Measurements from ENCODE around the gene SLC35A2.

SLC35A2 gene

GRCh38 chrX:48927736-48928382, 16.4 kb upstream of the SLC35A2 start:
- no peak for DNase-seq (ENCODE audit: low read depth)

GRCh38 chrX:48927123-48927522, 15.7 kb upstream of the SLC35A2 start:
- DNase-seq (ENCODE audit: low read depth), result no peak

GRCh38 chrX:48924270-48924669, 12.8 kb upstream of the SLC35A2 start:
- no peak for DNase-seq (ENCODE audit: low read depth)

GRCh38 chrX:48923771-48924170, 12.3 kb upstream of the SLC35A2 start:
- DNase-seq (ENCODE audit: low read depth), result no peak

- no peak for DNase-seq (ENCODE audit: low read depth)
These were observed 9.3 kb upstream of the SLC35A2 start for GRCh38 chrX:48920718-48921104.

- no peak for DNase-seq (ENCODE audit: low read depth)
These were observed 8.7 kb upstream of the SLC35A2 start for GRCh38 chrX:48919947-48920717.

- no peak for DNase-seq (ENCODE audit: low read depth)
These were observed 8.0 kb upstream of the SLC35A2 start for GRCh38 chrX:48919360-48919841.

GRCh38 chrX:48918643-48919340, 7.3 kb upstream of the SLC35A2 start, which contains the start of gene PIM2:
PIM2 (minus strand) TSS chrX:48919024; CDS start chrX:48918834, 190 bp downstream.
- peak; percentile 81 for DNase-seq (ENCODE audit: low read depth)

GRCh38 chrX:48918301-48918642, 6.8 kb upstream of the SLC35A2 start:
- no peak for DNase-seq (ENCODE audit: low read depth)

GRCh38 chrX:48917139-48918001, 5.9 kb upstream of the SLC35A2 start:
- DNase-seq (ENCODE audit: low read depth), result peak; percentile 78

GRCh38 chrX:48914593-48915493, 3.4 kb upstream of the SLC35A2 start:
- no peak for DNase-seq (ENCODE audit: low read depth)

- DNase-seq (ENCODE audit: low read depth), result no peak
These were observed 2.3 kb upstream of the SLC35A2 start for GRCh38 chrX:48913605-48914366.

GRCh38 chrX:48910926-48911411, 477 bp downstream of the SLC35A2 start:
- no peak for DNase-seq (ENCODE audit: low read depth)

GRCh38 chrX:48909703-48910294, 1.6 kb downstream of the SLC35A2 start:
- no peak for DNase-seq (ENCODE audit: low read depth)

- no peak for DNase-seq (ENCODE audit: low read depth)
These were observed 2.8 kb downstream of the SLC35A2 start for GRCh38 chrX:48908600-48908999.

- DNase-seq (ENCODE audit: low read depth), result no peak
These were observed 6.2 kb downstream of the SLC35A2 start for GRCh38 chrX:48905090-48905790.

GRCh38 chrX:48904626-48905025, 6.8 kb downstream of the SLC35A2 start:
- DNase-seq (ENCODE audit: low read depth), result no peak

GRCh38 chrX:48904180-48904579, 7.3 kb downstream of the SLC35A2 start:
- DNase-seq (ENCODE audit: low read depth), result no peak

- no peak for DNase-seq (ENCODE audit: low read depth)
These were observed 8.2 kb downstream of the SLC35A2 start for GRCh38 chrX:48903290-48903689.

All from activated T-cell treated with anti-CD3 and anti-CD28 coated beads for 48 hours (primary cell).